Stimulated activated CD4-positive, alpha-beta T cell treated with anti-CD3 and anti-CD28 coated beads, Interleukin-1b, Interleukin-23, amount 100 ng/mL, for 24 hours (primary cell): ENCODE measurements around the gene TICAM1.

Experiments
- DNase-seq, 4 experiments: peaks; one replicate each; pipeline ENCODE4 v3.0.0-alpha.2; 2020; ENCODE audit warnings: low read depth in 4 of 4, low spot score in 1 of 4

The TICAM1 gene

DNA sequence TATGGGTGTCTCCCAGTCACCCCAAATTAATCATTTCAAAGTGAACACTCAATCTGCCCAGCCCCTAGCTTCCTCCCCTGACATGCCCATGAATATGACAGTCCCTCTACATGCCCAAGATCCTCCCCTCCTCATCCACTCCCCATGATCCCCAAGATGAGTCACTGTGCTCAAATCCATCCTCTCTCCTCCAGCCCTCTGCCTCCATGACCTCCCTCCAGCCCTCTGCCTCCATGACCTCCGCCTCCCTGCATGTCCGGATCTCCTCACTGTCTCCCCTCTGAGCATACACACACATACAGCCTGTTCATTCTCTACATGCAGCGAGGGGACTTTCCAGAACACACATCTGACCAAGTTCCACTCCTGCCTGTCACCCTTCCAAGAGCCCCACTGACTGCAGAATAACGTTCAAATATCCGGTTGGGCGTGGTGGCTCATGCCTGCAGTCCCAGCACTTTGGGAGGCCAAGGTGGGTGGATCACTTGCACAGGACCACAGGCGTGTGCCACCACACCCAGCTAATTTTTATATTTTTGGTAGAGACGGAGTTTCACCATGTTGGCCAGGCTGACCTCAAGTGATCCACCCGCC is 58.4 kb downstream of the TICAM1 start:
- DNase-seq, result no peak

DNA sequence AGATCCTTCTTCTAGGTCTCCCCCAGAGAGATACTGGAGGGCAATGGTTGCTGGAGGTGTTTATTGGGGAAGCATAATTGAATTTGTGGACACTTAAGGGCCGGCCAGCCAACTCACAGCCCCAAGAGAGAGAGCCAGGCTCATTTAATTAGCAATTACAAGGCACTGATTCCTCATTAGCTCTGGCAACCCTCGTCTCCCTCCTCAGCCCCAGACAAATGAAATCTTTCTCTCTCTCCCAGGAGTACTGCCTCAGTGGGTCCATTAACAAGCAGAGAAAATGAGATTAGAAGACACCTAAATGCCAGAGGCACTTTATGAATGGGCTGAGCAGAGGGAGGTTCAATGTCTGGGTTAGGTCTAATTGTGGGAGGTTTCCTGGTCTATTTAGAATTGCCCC is 58.9 kb downstream of the TICAM1 start:
- DNase-seq, result no peak

- peak; percentile 52 to 66 (median 62) for DNase-seq
These were observed 62.4 kb downstream of the TICAM1 start for GRCh38 chr19:4768934-4769777.
